Fibroblast of pulmonary artery (primary cell): ENCODE measurements around the gene ZNF341.
"Not testable (repeated sequence)": the region's sequence is repeated elsewhere in the genome, so short reads cannot be mapped to it uniquely, and the experiment has no call there.

ENCODE experiments used
- DNase-seq: peaks from one replicate; pipeline ENCODE4 v3.0.0-alpha.2; 2010; ENCODE audit warnings: low read depth
- H3K4me3 ChIP-seq: replicated peaks from 2 replicates; pipeline ENCODE4 v1.5.1; 2011; ENCODE audit warnings: low read depth, mild to moderate bottlenecking, control low read depth, low read length, moderate library complexity
- CTCF ChIP-seq: IDR thresholded peaks from 2 replicates; pipeline ENCODE4 v1.5.1; 2011; ENCODE audit warnings: mild to moderate bottlenecking, control low read depth, low read length, inconsistent platforms; ENCODE audit errors: missing control alignments

ZNF341 gene

DNA sequence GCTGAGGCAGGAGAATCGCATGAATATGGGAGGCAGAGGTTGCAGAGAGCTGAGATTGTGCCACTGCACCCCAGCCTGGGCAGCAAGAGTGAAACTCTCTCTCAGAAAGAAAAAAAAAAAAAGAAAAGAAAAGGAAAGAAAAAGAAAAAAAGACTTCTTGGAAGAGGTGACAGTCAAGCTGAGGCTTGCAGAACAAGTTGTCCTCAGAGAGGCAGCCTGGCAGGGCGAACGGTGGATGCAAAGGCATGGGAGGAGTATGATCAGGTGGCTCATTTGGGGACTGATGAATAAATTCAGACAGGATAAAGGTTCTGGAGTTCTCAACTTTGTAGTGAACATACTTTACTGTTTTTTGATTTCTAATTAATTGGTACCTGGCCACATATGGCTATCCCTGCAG, 12.4 kb downstream of the ZNF341 start:
- TF ChIP-seq CTCF, result no peak
- H3K4me3 ChIP-seq, result no peak overlapping the region
- no peak for DNase-seq

DNA sequence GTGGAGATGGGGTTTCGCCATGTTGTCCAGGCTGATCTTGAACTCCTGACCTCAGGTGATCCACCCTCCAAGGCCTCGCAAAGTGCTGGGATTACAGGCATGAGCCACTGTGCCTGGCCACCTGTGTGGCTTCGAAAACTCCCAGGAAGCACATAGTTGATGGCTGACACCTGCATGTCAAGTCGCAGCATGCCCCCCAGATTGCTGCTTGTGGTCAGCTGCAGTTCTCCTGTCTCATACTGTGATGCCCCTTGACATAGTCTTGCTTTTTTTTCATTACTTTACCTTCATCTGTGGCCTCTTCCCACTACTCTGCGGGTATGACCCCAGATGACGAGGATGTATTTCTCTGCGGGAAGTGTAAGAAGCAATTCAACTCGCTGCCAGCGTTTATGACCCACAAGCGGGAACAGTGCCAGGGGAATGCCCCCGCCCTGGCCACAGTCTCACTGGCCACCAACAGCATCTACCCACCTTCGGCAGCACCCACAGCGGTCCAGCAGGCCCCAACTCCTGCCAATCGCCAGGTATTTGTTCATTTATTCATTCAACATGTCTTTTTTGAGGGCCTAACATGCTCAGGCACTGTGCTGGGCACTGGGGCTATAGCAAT, 13.1 kb downstream of the ZNF341 start:
- no peak for DNase-seq
- TF ChIP-seq CTCF, result no peak
- no peak overlapping the region for H3K4me3 ChIP-seq

DNA sequence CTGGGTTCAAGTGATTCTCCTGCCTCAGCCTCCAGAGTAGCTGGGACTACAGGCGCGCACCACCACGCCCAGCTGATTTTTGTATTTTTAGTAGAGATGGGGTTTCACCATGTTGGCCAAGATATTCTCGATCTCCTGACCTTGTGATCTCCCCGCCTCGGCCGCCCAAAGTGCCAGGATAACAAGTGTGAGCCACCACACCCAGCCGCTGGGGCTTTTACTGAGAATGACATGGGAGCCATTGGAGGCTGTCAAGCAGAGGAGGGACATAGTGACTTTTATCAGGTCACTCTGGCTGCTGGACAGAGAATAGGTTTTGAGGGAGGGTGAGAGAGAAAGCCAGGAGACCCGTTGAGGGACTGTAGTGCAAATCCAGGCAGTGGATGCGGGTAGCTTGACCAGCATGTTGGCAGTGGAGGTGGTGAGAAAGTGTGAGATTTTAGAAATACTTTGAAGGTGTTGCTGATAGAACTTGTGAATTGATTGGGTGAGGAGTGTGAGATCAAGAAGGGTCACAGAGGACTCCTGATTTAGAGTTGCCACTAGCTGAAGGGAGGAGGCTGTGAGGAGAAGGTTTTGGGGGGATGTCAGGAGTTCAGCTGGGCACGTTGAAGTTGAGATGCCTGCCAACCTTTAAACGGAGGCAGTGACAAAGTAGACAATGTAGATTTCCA, 14.7 kb downstream of the ZNF341 start:
- TF ChIP-seq CTCF, result no peak
- DNase-seq, result no peak
- H3K4me3 ChIP-seq, result no peak overlapping the region

DNA sequence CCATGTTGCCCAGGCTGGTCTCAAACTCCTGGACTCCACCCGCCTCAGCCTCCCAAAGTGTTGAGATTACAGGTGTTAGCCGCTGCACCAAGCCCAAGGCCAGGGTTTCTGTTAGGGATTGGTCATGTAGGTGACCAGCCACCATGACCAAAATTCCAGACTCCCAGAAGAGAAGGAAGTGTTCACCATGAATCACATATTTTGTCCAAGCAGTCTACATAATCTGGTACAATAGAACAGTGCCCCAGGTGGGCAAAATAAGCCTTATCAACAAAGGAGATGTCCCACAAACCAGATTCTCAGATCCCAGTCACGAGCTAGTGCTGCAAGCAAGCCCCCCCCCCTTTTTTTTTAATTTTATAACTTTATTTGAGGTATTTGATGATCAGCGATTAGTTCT, 20.0 kb downstream of the ZNF341 start:
- no peak for DNase-seq
- no peak overlapping the region for H3K4me3 ChIP-seq
- TF ChIP-seq CTCF, result no peak

GRCh38 chr20:33753143-33753542, 21.3 kb downstream of the ZNF341 start:
- H3K4me3 ChIP-seq, result no peak overlapping the region
- DNase-seq, result no peak
- no peak for TF ChIP-seq CTCF

GRCh38 chr20:33753763-33754162, 22.0 kb downstream of the ZNF341 start:
- DNase-seq, result peak; percentile 18
- no peak for TF ChIP-seq CTCF
- no peak overlapping the region for H3K4me3 ChIP-seq

- not testable (repeated sequence) for H3K4me3 ChIP-seq, DNase-seq
These were observed 24.2 kb downstream of the ZNF341 start for GRCh38 chr20:33755936-33756490.
